PC-3 (cell line): ENCODE results near the gene PPM1D.

Experiments used
- CTCF ChIP-seq: fragments of 300-600 bp; sonication (generic); conservative IDR thresholded peaks from 2 replicates; pipeline ENCODE4 v1.5.1; 2017; ENCODE audit warnings: antibody characterized with exemption, low read depth, mild to moderate bottlenecking, low read length
- EZH2 ChIP-seq: fragments of 300-600 bp; sonication (generic); IDR thresholded peaks from one replicate; pipeline ENCODE4 v1.6.1; 2017; ENCODE audit warnings: antibody characterized with exemption, mild to moderate bottlenecking, low read length; ENCODE audit not compliant: unreplicated experiment
- EZH2phosphoT487 ChIP-seq: fragments of 300-600 bp; sonication (generic); IDR thresholded peaks from 2 replicates; pipeline ENCODE4 v1.6.1; 2018; ENCODE audit warnings: mild to moderate bottlenecking, antibody characterized with exemption, low read length, borderline replicate concordance

- no peak for TF ChIP-seq CTCF
- no peak for TF ChIP-seq EZH2
- TF ChIP-seq EZH2phosphoT487, result no peak
Measured at GRCh38 chr17:60622961-60623360, 23.0 kb downstream of the PPM1D start.
